GM19438 (cell line): ENCODE results near the gene UHRF1.
"Not testable (repeated sequence)": the region's sequence is repeated elsewhere in the genome, so short reads cannot be mapped to it uniquely, and the experiment has no call there.

ENCODE experiments used
- ATAC-seq: cut with Tn5 transposase; IDR thresholded peaks from one replicate; pipeline ENCODE4 v1.9.1; 2021; ENCODE audit warnings: low read depth; ENCODE audit not compliant: unreplicated experiment

Gene UHRF1

DNA sequence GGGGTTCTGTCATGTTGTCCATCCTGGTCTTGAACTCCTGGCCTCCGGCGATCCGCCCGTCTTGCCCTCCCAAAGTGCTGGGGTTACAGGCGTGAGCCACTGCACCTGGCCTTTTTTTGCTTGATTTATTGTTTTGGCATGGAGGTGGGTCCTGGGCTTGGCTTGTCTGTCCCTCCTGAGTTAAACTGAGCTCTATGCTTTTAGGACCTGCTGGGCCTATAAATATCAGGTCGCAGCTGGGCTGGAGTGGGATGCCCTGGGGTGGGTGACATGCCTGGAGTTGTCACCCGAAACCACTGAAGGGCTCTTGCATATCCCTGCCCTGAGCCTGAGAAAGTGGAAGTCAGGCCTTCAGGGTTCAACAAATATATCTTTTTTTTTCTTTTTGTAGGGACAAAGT is 12.2 kb upstream of the UHRF1 start:
- ATAC-seq = no peak

DNA sequence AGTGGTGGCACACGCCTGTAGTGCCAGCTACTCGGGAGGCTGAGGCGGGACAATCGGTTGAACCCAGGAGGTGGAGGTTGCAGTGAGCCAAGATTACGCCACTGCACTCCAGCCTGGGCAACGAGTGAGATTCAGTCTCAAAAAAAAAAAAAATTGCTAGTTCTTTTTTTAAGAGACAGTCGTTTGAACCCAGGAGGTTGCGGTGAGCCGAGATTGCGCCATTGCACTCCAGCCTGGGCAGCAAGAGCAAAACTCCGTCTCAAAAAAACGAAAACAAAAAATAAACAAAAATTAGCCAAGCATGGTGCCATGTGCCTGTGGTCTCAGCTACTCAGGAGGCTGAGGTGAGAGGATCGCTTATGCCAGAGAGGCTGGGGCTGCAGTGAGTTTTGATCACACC is 8.4 kb upstream of the UHRF1 start:
- not testable (repeated sequence) for ATAC-seq

DNA sequence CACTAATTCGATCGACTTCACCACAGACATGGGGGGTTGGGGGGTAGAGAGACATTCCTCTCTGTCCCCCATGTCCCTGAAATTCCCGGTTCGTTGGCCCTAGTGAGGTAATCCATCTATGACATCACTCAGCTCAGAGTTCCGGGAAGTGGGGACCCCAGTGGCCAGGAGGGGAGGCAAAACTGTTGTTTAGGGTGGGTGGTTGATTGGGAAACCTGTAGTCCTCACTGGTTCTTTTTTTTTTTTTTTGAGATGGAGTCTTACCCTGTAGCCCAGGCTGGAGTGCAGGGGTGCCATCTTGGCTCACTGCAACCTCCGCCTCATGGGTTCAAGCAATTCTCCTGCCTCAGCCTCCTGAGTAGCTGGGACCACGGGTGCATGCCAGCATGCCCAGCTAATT is 6.5 kb upstream of the UHRF1 start, which contains the start of gene ARRDC5:
Gene ARRDC5, minus strand, starts transcription at position 101 of the 400 bp plus-strand sequence. Its CDS starts 71 bp downstream, at position 30.
- ATAC-seq = no peak

DNA sequence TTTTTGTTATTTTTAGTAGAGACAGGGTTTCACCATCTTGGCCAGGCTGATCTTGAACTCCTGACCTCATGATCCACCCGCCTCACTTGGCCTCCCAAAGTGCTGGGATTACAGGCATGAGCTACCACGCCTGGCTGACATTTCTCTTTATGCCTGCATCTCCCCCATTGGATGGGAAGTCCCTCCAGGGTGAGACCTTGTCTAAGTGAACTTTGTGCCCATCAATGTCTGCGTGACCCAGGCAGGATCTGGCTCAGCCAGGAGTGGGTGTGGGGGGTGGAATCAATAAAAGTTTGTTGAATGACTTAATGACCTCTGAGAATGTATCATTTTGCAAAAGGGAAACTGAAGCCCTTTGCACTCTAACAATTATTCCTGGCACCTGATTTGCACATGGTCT is 4.8 kb upstream of the UHRF1 start:
- no peak for ATAC-seq

DNA sequence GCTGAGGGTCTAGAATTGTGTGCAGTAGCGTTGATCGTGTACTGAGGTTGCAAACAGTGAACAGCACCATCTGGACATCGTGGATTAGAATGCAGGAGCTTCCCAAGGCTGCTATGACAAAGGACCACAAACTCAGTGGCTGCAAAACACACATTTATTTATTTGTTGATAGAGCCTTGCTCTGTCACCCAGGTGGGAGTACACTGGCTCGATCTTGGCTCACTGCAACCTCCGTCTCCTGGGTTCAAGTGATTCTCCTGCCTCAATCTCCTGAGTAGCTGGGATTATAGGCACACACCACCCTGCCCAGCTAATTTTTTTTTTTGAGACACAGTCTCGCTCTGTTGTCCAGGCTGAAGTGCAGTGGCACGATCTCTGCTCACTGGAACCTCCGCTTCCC is 2.3 kb upstream of the UHRF1 start:
- no peak for ATAC-seq

DNA sequence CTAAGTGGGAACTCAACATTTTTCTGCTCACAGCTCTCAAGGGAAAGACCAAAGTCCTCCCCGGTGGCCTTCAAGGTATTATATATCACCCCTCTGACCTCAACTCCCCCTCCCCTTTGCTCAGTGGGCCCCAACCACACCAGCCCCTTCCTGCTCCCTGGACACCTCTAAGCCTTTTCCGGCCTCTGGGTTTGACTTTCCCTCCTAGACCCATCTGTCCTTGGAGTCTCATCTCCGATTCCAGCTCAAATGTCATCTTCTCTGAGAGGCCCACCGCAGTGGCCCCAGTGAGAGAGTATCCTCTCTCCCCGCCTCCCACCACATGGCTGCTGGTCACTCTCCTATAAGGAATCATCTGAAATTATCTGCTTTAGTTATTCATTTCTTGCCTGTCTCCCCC is 941 bp upstream of the UHRF1 start:
- no peak for ATAC-seq

DNA sequence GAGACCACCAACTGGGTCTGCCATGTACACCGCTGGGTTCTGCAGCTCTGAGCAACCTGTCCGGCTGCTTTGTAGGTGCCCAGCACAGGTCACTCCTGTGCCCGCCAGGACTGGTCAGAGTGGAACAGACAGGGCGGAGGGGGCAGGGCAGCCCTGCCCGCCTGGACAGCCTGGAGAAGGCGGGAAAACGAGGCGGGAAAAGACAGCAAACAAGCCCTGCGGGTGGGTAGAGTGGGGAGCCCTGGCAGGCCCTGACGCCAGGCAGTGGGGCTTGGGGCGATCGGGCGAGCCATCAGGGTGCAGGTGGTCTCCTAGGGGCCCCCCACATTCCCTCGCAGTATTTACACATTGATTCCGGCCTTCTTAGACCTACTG is 533 bp upstream of the UHRF1 start:
- no peak for ATAC-seq

DNA sequence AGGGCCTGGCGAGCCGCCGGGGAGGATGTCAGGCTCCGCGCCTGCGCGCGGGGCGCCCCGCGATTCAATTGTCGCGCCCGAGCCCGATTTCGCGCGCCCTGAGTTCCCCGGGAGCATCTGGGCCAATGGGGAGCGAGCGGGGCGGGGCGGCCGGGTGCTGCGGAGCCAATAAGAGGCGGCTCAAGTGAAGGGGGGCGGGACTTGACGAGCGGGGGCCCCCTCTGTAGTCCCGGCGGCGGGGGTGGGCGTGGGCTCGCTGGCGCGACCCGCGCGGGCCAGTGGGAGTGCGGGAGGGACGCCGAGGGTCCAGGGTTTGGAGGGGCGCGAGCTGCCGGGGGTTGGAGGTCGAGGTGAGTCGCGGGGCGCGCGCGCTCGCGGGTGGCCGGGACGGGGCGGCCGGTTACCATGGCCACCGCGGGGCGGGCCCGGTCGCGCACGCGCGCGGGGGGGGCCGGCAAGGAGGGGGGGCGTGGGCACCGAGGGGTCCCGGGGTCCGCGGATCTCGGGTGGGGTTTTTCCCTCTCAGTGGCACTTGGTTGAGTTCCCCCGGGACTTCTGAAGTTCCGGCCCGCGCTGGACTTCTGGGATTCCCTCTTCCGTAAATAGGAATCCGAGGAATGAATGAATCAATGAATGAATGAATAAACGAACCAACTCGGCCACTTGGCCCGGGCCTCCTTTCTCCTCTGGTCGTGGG is 744 bp downstream of the UHRF1 start:
- ATAC-seq = peak; percentile 70

DNA sequence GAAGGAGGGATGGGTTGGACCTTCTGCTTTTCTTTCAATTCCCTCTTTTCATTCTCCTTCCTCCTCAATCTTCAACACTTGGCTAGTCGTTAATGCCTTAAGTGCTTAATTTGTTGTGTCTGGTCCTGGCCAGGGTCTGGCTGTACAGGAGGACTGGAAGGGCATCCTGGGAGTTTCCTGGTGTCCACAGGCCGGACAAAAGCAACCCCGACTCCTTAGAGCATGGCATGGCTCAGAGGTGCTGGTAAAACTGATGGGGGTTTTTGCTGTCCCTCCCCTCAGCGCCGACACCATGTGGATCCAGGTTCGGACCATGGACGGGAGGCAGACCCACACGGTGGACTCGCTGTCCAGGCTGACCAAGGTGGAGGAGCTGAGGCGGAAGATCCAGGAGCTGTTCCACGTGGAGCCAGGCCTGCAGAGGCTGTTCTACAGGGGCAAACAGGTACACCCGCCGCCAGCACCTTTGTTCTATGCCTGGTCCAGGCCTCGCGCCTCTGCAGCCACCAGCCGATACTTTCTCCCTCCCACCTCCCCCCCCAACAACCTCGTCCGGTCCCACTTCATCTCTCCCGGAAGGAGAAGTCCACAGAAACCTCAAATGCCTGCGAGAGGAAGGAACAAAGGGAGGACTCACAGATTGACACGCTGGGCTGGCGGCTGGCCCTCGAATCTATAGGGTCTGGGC is 1.4 kb downstream of the UHRF1 start:
- no peak for ATAC-seq

DNA sequence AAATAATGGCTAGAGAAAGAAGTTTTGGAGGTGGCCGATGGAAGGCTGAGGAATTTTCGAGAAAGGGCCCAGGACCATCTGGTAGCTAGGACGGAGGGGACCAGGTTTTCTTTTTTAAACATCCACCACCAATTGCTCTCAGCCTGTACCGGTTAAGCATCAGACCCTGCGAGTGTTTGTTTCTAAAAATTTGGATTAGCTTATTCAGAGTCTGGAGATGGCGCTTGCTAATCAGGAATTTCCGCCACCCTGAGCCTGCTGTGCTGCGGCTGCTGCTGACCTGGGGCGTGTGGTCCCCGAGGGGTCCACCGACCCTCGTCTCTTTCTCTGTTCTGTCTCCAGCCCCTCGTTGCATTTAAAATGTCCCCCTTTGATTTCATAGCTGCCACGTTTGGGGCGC is 2.0 kb downstream of the UHRF1 start:
- no peak for ATAC-seq

DNA sequence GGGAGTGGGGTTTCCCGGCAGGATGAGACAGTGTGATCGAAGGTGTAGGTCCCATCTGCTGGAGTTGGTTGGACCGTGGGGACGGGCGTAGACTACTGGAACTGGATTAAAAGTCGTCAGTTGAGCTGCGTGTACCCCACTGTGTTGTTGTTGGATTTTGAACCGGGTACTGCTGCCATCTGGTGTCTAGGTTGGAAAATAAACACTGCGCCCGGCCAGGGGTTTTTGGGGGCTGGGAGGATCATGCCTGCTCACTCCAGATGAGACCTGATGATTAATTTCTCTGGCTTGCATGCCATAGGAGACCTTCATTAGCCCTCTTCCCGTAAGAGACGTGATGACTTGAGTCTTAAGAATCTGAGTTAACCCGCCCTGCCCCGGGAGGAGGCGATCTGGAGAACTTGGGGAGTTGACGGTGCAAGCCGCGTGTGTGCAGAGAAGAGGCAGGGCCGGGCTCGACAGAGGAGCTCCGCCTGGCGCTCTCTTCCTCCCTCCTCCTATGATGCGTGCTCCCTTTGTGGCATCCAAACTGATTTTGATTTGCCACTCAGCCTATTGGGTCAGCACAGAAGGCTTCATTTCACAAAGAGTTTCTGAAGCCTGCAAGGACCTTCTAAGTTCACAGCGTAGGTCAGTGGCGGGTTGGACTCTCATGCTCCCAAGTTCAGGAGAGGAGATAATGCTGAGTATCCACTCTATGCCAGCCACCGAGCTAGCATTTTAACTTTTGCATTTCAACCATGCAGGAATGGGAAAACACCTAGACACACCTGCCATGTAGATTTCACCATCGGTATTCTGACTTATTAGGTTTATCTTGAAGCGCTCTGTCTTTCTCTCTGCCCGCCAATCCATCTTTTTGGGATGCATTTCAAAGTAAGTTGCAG is 2.7 kb downstream of the UHRF1 start:
- ATAC-seq = no peak

DNA sequence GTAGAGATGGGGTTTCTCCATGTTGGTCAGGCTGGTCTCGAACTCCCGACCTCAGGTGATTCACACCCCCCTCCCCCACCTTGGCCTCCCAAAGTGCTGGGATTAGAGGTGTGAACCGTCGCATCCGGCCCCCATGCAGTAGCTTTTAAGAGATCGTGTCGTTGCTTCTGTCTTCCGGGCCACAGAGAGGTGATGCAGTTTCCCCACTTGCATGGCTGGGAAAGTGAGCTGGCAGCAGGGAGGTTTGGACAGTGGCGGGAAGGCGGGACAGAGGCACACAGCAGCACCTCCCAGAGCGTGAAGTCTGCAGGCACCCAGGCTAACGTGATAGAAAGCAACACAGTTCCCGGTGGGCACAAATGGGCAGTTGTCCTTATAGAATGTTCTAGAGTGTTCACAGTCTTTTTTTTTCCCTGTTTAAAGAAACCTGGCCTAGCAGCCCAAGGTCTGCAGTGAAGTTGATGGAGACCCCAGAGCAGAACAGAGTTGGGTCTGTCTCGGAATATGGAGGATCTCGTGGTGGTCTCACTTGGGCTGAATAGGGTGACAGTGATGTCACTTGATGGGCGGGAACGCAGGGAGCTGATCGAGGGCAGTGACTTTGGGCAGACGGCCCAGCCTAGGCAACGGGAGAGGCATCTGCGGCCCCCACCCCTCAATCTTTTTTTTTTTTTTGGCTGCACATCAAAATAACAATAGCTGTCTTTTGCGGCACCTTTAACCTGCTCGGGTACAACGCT is 4.9 kb downstream of the UHRF1 start:
- ATAC-seq = no peak

DNA sequence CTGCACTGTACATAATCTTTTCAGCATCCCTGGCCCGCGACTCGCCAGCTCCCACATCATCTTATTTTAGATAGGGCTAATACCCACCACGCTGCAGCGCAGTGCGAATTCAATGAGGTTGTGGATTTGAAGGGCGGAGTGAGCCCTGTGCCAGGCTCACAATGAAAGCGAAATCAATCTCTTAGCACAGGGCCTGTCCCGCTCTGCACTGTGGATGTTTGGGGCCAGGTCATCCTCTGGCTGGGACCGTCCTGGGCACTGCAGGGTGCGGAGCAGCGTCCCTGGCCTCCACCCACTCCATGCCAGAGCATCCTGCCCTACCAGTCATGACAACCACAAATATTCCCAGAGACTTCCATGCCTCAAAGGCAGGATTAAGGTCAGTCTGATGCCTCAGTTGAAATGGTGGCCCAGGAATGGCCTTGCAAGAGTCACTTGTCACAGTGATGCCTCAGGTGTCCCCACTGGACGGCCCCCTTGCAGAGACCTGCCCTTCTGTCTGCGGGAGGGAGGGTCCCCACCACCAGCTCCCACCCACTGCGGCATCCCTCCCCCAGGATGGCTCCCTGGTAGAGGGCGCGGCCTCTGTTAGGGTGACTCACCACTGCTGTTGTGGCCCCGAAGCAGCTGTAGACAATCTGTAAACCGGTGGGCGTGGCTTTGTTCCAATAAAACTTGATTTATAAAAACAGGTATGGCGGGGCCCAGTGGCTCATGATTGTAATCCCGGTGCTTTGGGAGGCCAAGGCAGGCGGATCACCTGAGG is 5.6 kb downstream of the UHRF1 start:
- no peak for ATAC-seq

DNA sequence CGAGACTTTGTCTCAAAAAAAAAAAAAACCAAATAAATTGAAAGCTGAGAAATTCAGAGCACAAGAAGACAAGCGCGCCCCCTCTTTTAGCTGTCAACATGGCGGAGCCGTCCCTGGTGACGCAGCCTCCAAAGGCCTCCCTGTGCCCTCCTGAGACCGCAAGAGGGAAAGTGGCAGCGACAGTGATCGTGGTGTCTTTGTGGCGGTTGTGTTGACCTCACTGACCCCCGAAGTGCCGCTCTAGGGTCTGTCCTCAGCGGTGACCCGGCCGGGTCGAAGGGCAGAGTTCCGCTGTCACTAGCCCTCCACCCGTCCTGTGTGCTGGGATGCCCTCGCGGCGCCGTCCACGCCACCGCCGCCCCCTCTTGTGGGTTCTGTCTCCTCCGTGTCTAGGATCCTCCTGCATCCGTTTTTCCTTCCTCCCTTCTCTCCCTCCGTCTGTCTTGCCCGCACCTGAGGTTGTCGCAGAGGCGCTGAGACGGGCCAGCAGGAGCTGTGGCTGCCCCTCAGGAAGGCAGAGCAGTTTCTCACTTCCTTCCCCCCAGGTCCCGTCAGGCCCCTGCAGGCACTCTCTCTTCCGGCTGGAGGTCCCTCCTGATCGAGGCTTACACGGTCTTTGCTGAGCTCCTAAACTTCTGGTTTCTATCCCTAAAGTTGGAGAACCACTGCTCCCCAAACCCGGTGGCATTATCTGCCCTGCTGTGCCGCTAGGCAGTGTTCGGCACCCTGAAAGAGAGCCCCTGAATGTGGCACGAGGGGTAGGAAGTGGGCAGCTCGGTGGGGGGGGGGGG is 7.2 kb downstream of the UHRF1 start:
- ATAC-seq = no peak

DNA sequence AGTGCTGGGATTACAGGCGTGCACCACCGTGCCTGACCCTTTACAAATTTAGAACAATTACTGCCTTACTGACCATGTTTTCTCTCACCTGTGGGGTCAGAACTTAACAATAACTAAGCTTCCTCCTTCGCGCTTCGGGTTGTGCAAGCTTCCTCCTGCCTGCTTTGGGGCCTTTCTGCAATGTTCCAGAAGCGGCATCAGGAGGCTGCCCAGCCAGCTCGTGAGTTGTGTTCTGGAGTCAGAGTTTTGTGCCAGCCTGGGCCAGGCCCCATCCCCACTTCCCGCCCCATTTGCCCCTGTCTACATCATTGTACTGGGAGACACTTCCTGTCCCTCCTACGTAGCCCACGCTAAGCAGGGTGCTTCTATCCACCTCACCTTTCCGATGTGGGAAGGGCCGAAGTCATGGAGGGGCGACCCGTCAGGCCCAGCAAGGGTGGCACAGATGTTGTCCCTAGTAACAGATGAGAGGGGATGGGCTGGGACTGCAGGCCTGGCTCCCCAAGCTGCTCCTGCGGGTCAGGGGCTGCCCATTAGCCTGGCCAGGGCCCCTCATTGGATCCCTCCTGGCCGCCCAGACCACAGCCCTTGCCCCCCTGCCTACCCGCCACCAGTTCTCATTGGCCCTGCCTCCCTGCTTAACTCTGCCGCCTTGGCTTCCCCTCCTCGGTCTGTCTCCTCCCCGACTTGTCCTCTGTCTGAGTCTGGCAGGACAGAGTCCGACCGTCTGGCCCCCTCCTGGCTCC is 13.4 kb downstream of the UHRF1 start:
- ATAC-seq = no peak

DNA sequence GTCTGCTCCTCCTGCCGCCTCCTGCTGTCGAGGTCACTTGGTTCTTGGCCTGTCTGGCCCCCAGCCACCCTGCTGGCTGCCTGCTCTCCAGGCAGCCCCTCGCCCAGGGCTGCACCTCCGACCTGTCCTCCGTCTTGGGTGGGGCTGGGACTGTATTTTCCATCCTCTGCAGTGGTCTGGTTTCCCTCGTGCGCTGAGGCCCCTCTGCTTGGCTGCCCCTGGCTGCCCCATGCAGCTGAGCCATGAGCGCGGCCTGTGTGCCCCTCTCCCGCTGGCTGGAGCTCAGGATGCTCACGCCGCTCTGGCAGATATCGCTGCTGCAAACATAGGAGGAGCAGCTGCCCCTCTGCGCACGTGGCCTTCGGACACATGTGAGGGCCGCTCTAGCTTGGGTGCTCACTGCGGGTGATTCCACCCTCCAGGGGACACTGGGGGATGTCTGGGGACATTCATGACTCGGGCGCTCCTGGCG is 14.0 kb downstream of the UHRF1 start:
- ATAC-seq = no peak

DNA sequence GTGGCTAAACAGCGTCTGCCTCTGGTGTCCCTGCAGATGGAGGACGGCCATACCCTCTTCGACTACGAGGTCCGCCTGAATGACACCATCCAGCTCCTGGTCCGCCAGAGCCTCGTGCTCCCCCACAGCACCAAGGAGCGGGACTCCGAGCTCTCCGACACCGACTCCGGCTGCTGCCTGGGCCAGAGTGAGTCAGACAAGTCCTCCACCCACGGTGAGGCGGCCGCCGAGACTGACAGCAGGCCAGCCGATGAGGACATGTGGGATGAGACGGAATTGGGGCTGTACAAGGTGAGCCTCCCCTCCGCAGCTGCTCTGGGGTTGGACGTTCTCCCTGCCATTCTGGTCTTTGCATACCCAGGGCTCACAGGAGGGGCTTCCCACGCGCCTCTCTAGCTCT is 19.9 kb downstream of the UHRF1 start:
- ATAC-seq = no peak

DNA sequence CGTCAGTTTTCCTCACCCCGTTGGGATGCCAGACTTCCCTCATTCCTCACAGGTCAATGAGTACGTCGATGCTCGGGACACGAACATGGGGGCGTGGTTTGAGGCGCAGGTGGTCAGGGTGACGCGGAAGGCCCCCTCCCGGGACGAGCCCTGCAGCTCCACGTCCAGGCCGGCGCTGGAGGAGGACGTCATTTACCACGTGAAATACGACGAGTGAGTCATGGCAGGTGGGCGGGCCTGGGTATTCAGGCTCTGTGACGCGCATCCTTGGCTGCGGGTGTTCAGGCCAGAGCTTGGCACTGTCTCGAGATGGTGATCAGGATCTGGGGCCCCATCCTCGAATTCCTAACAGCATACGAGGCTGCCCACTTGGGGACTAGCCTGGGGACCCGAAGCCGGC is 21.4 kb downstream of the UHRF1 start:
- ATAC-seq = no peak
